SU-DHL-6 (cell line): Measurements from ENCODE around the gene TEX19.
"Not testable (repeated sequence)": the region's sequence is repeated elsewhere in the genome, so short reads cannot be mapped to it uniquely, and the experiment has no call there.

Experiments
- H2AFZ ChIP-seq: fragments of 200-600 bp; sonication (generic); 2 replicates; pipeline ENCODE4 v1.6.1; 2014; ENCODE audit warnings: low read depth, mild to moderate bottlenecking, moderate library complexity, mixed read lengths, antibody characterized with exemption, low read length; ENCODE audit not compliant: severe bottlenecking
- H3F3A ChIP-seq: fragments of 200-600 bp; shearing (Covaris generic); 2 replicates; pipeline ENCODE4 v1.6.0; 2016; ENCODE audit warnings: antibody characterized with exemption, mild to moderate bottlenecking; ENCODE audit not compliant: insufficient read depth
- H3K27ac ChIP-seq: fragments of 200-600 bp; sonication (generic); 2 replicates; pipeline ENCODE4 v1.5.1; 2016; ENCODE audit warnings: low read depth, mild to moderate bottlenecking, low read length, moderate library complexity, mixed read lengths
- H3K27me3 ChIP-seq: fragments of 200-600 bp; sonication (generic), shearing (Covaris generic); 2 replicates; pipeline ENCODE4 v1.6.0; 2014; ENCODE audit warnings: mild to moderate bottlenecking, low read length
- H3K36me3 ChIP-seq: fragments of 200-600 bp; sonication (generic); 2 replicates; pipeline ENCODE4 v1.6.1; 2014; ENCODE audit warnings: mild to moderate bottlenecking, low read length, mixed read lengths
- H3K4me2 ChIP-seq: fragments of 300-600, 200-600 bp; shearing (Covaris generic), sonication (generic); 2 replicates; pipeline ENCODE4 v1.6.0; 2014; ENCODE audit warnings: low read length, low read depth, mild to moderate bottlenecking; ENCODE audit not compliant: poor library complexity, severe bottlenecking
- H3K4me3 ChIP-seq: fragments of 200-600 bp; sonication (generic); 2 replicates; pipeline ENCODE4 v1.5.1; 2014; ENCODE audit warnings: antibody characterized with exemption, low read length, mild to moderate bottlenecking, mixed read lengths; ENCODE audit not compliant: insufficient read depth, poor library complexity, severe bottlenecking
- H3K79me2 ChIP-seq: fragments of 200-600 bp; sonication (generic); 2 replicates; pipeline ENCODE4 v1.6.1; 2014; ENCODE audit warnings: mild to moderate bottlenecking, low read length, moderate library complexity; ENCODE audit not compliant: insufficient read depth
- H3K9ac ChIP-seq: fragments of 200-600 bp; sonication (generic); 2 replicates; pipeline ENCODE4 v1.7.0; 2014; ENCODE audit warnings: mild to moderate bottlenecking, low read length
- H3K9me2 ChIP-seq: fragments of 200-600 bp; sonication (generic); replicated peaks from 2 replicates; pipeline ENCODE4 v1.6.1; 2014; ENCODE audit warnings: low read length; ENCODE audit not compliant: insufficient read depth
- H3K9me3 ChIP-seq: fragments of 200-600 bp; sonication (generic); 2 replicates; pipeline ENCODE4 v1.6.1; 2014; ENCODE audit warnings: low read length, mixed read lengths; ENCODE audit not compliant: insufficient read depth
- H4K20me1 ChIP-seq: fragments of 200-600 bp; sonication (generic); 2 replicates; pipeline ENCODE4 v1.6.1; 2014; ENCODE audit warnings: low read depth, mild to moderate bottlenecking, antibody characterized with exemption, low read length, moderate library complexity, mixed read lengths
- CTCF ChIP-seq: fragments of 200-600 bp; sonication (generic); IDR thresholded peaks from one replicate; pipeline ENCODE4 v1.5.1; 2017; ENCODE audit warnings: antibody characterized with exemption, mild to moderate bottlenecking, low read length, moderate library complexity; ENCODE audit not compliant: insufficient read depth, poor library complexity, severe bottlenecking
- EZH2phosphoT487 ChIP-seq: fragments of 200-600 bp; sonication (generic), shearing (Covaris generic); conservative IDR thresholded peaks from 2 replicates; pipeline ENCODE4 v1.6.1; 2018; ENCODE audit warnings: mild to moderate bottlenecking, antibody characterized with exemption, low read length, moderate library complexity, mixed read lengths

TEX19 gene

GRCh38 chr17:82345151-82345976 lies 13.7 kb upstream of the TEX19 start:
- H3K9me2 ChIP-seq: no peaks in the 10 kb centered on the region
- H3K79me2 ChIP-seq: no peaks in the 10 kb centered on the region
- no peak overlapping the region for H2AFZ ChIP-seq
- H3K27me3 ChIP-seq: no peaks in the 10 kb centered on the region
- H3K36me3 ChIP-seq: no peaks in the 10 kb centered on the region
- no peak for TF ChIP-seq EZH2phosphoT487
- no peak for TF ChIP-seq CTCF
- no peak overlapping the region for H3K27ac ChIP-seq
- H3F3A ChIP-seq: no peaks in the 10 kb centered on the region
- H3K4me2 ChIP-seq: no peak overlapping the region
- no peaks in the 10 kb centered on the region for H4K20me1 ChIP-seq
- no peaks in the 10 kb centered on the region for H3K9me3 ChIP-seq
- H3K9ac ChIP-seq: no peak overlapping the region
- H3K4me3 ChIP-seq: no peak overlapping the region

- Histone ChIP-seq H3K27ac (no peak overlapping the region), H3K9me2 (no peaks in the 10 kb centered on the region), H3K27me3 (no peaks in the 10 kb centered on the region), H3K4me3 (no peak overlapping the region), H3K79me2 (no peaks in the 10 kb centered on the region), H3K36me3 (no peaks in the 10 kb centered on the region), H3K9ac (no peak overlapping the region), H4K20me1 (no peaks in the 10 kb centered on the region), H3K9me3 (no peaks in the 10 kb centered on the region), H3K4me2 (no peak overlapping the region), H3F3A (peaks cover 8% of the 10 kb centered on the region), H2AFZ (no peak overlapping the region)
- no peak for TF ChIP-seq CTCF
- TF ChIP-seq EZH2phosphoT487: no peak
Measured at GRCh38 chr17:82346342-82347300, 12.4 kb upstream of the TEX19 start.

- H2AFZ ChIP-seq, H3K4me3 ChIP-seq, H3K27me3 ChIP-seq, H3K9me3 ChIP-seq, H3F3A ChIP-seq, H3K4me2 ChIP-seq, H3K36me3 ChIP-seq, H3K27ac ChIP-seq, H3K9me2 ChIP-seq, H3K79me2 ChIP-seq, H4K20me1 ChIP-seq, H3K9ac ChIP-seq: not testable (repeated sequence)
Measured at GRCh38 chr17:82347994-82348393, 11.1 kb upstream of the TEX19 start.

GRCh38 chr17:82348434-82348833 lies 10.6 kb upstream of the TEX19 start:
- no peak overlapping the region for H3K4me3 ChIP-seq
- no peaks in the 10 kb centered on the region for H3K27me3 ChIP-seq
- no peaks in the 10 kb centered on the region for H3K79me2 ChIP-seq
- H3K36me3 ChIP-seq: no peaks in the 10 kb centered on the region
- H4K20me1 ChIP-seq: no peaks in the 10 kb centered on the region
- H3K9ac ChIP-seq: no peak overlapping the region
- peaks cover 8% of the 10 kb centered on the region for H3F3A ChIP-seq
- no peaks in the 10 kb centered on the region for H3K9me3 ChIP-seq
- TF ChIP-seq EZH2phosphoT487: no peak
- TF ChIP-seq CTCF: no peak
- H2AFZ ChIP-seq: no peak overlapping the region
- no peak overlapping the region for H3K4me2 ChIP-seq
- H3K9me2 ChIP-seq: no peaks in the 10 kb centered on the region
- H3K27ac ChIP-seq: no peak overlapping the region
